IMR-90 (cell line): ENCODE data around the gene TMF1. TPM values are rescaled to one million over a fixed set of nuclear protein-coding genes. Genes with fewer than 3 reads are reported as not detected.

Source experiments
- ATAC-seq: fragments of 200-7000 bp; cut with Tn5 transposase; 2 replicates; pipeline ENCODE4 v1.9.1; 2020; ENCODE audit warnings: low read depth, mild to moderate bottlenecking, moderate library complexity
- BruUV-seq: library from RNA; stranded (reverse); fragments of 400-500 nt; replicated peaks from 2 replicates; lab custom pipeline; 2021; lab: Mats Ljungman, UMichigan
- CTCF ChIA-PET: fragments of 300-600 bp; formaldehyde crosslinking; extraction: SDS; loops from one replicate; lab custom pipeline; 2021; ENCODE audit warnings: antibody characterized with exemption; lab: Yijun Ruan, JAX
- POLR2A ChIA-PET: fragments of 300-600 bp; sonication (Branson Sonifier 250); formaldehyde crosslinking; loops from one replicate; lab custom pipeline; 2022; ENCODE audit warnings: antibody characterized with exemption; ENCODE audit not compliant: unreplicated experiment; lab: Charles Lee
- DNase-seq: peaks from one replicate; pipeline ENCODE4 v3.0.0; 2013
- H2AFZ ChIP-seq: replicated peaks from 2 replicates; pipeline ENCODE3; 2013; ENCODE audit warnings: low read length, mild to moderate bottlenecking; ENCODE audit not compliant: poor library complexity
- H2AK5ac ChIP-seq: 2 replicates; pipeline ENCODE4 v1.6.1; 2013; ENCODE audit warnings: low read depth, low read length, inconsistent platforms
- H2AK9ac ChIP-seq: replicated peaks from 2 replicates; pipeline ENCODE3; 2013; ENCODE audit warnings: mild to moderate bottlenecking, low read depth, low read length, moderate library complexity; ENCODE audit not compliant: poor library complexity
- H2BK120ac ChIP-seq: 2 replicates; pipeline ENCODE4 v1.6.1; 2013; ENCODE audit warnings: low read depth, low read length, inconsistent platforms
- H2BK15ac ChIP-seq: 3 replicates; pipeline ENCODE4 v1.6.1; 2013; ENCODE audit warnings: low read depth, low read length, inconsistent platforms
- H2BK20ac ChIP-seq: 2 replicates; pipeline ENCODE4 v1.6.1; 2013; ENCODE audit warnings: low read depth, mild to moderate bottlenecking, inconsistent platforms, low read length, moderate library complexity
- H2BK5ac ChIP-seq: 2 replicates; pipeline ENCODE4 v1.6.1; 2013; ENCODE audit warnings: mild to moderate bottlenecking, low read depth, low read length, inconsistent platforms; ENCODE audit not compliant: poor library complexity, severe bottlenecking
- H3K14ac ChIP-seq: replicated peaks from 2 replicates; pipeline ENCODE4 v1.6.1; 2013; ENCODE audit warnings: low read depth, low read length, inconsistent platforms
- H3K18ac ChIP-seq: 2 replicates; pipeline ENCODE4 v1.6.1; 2013; ENCODE audit warnings: low read depth, low read length, control low read depth
- H3K23ac ChIP-seq: 2 replicates; pipeline ENCODE4 v1.6.1; 2013; ENCODE audit warnings: low read depth, low read length, inconsistent platforms
- H3K27ac ChIP-seq: 2 replicates; pipeline ENCODE4 v1.5.1; 2013; ENCODE audit warnings: mild to moderate bottlenecking, control low read depth, low read length; ENCODE audit not compliant: insufficient read depth
- H3K27me3 ChIP-seq: 2 replicates; pipeline ENCODE4 v1.6.1; 2013; ENCODE audit warnings: low read length; ENCODE audit not compliant: control insufficient read depth, insufficient read depth
- H3K36me3 ChIP-seq: 2 replicates; pipeline ENCODE4 v1.6.1; 2013; ENCODE audit warnings: low read length, mixed read lengths; ENCODE audit not compliant: control insufficient read depth, insufficient read depth
- H3K4ac ChIP-seq: 2 replicates; pipeline ENCODE4 v1.6.1; 2013; ENCODE audit warnings: low read depth, low read length, inconsistent platforms
- H3K4me1 ChIP-seq: 2 replicates; pipeline ENCODE4 v1.6.1; 2013; ENCODE audit warnings: low read length, mixed read lengths; ENCODE audit not compliant: control insufficient read depth, insufficient read depth
- H3K4me2 ChIP-seq: 2 replicates; pipeline ENCODE4 v1.6.1; 2013; ENCODE audit warnings: low read depth, mild to moderate bottlenecking, control low read depth, low read length, moderate library complexity
- H3K4me3 ChIP-seq: 2 replicates; pipeline ENCODE4 v1.5.1; 2013; ENCODE audit warnings: low read depth, mild to moderate bottlenecking, control low read depth, low read length, moderate library complexity; ENCODE audit not compliant: insufficient read depth
- H3K56ac ChIP-seq: 2 replicates; pipeline ENCODE4 v1.6.1; 2013; ENCODE audit warnings: low read length, inconsistent platforms; ENCODE audit not compliant: insufficient read depth; ENCODE audit errors: extremely low read depth
- H3K79me1 ChIP-seq, 2 experiments: 2 replicates each; pipeline ENCODE4 v1.6.1; 2013; ENCODE audit warnings: low read length in 2 of 2, inconsistent platforms in 1 of 2, low read depth in 1 of 2
- H3K9ac ChIP-seq: 2 replicates; pipeline ENCODE4 v1.6.1; 2013; ENCODE audit warnings: low read depth, low read length, control low read depth
- H3K9me1 ChIP-seq: 2 replicates; pipeline ENCODE4 v1.6.1; 2013; ENCODE audit warnings: low read length, inconsistent platforms; ENCODE audit not compliant: insufficient read depth
- H3K9me3 ChIP-seq: 2 replicates; pipeline ENCODE4 v1.6.1; 2013; ENCODE audit warnings: low read length; ENCODE audit not compliant: control insufficient read depth, insufficient read depth
- H4K20me1 ChIP-seq: 2 replicates; pipeline ENCODE4 v1.6.1; 2013; ENCODE audit warnings: low read length, inconsistent platforms; ENCODE audit not compliant: insufficient read depth
- H4K5ac ChIP-seq: 2 replicates; pipeline ENCODE4 v1.6.1; 2013; ENCODE audit warnings: mild to moderate bottlenecking, low read depth, low read length, control low read depth
- H4K8ac ChIP-seq, 2 experiments: 2 replicates each; pipeline ENCODE4 v1.6.1; 2013; ENCODE audit warnings: low read depth in 2 of 2, low read length in 2 of 2, control low read depth in 1 of 2, inconsistent platforms in 1 of 2
- H4K91ac ChIP-seq: 2 replicates; pipeline ENCODE4 v1.6.1; 2013; ENCODE audit warnings: low read depth, low read length, inconsistent platforms; ENCODE audit not compliant: insufficient read depth
- SMC3 ChIP-seq: fragments of 150-350 bp; IDR thresholded peaks from 2 replicates; pipeline ENCODE4 v1.6.1; 2016; ENCODE audit warnings: low read depth, mild to moderate bottlenecking, antibody characterized with exemption, low read length, moderate library complexity
- dilution Hi-C: fragments of 300-500 bp; cut with HindIII; formaldehyde crosslinking; loops from one replicate; pipeline ENCODE4 v1.14.3; 2018; ENCODE audit warnings: low sequenced_read_pairs; ENCODE audit not compliant: unreplicated experiment
- in situ Hi-C: fragments of 300-500 bp; cut with MboI; formaldehyde crosslinking; loops from 3 replicates; pipeline ENCODE4 v1.14.3; 2019; ENCODE audit warnings: low sequenced_read_pairs, inconsistent platforms, mixed read lengths
- intact Hi-C: fragments of 100-400 bp; cut with micrococcal nuclease; formaldehyde crosslinking; loops from 2 replicates; pipeline ENCODE4 v1.10.0; 2022
- polyA plus RNA-seq, 3 experiments: library from polyadenylated mRNA; depleted of rRNA; stranded (reverse); fragments of >200 nt; gene quantifications; 2 replicates each; pipeline ENCODE4 v1.2.3, GENCODE V29; 2012; ENCODE audit warnings: low replicate concordance in 1 of 3
- total RNA-seq: library from RNA; depleted of rRNA; stranded (reverse); fragments of >200 nt; gene quantifications from 2 replicates; pipeline ENCODE4 v1.2.3, GENCODE V29; 2012

The TMF1 gene
- total and polyA plus RNA-seq, 2 of the 4 experiments (the other 2 are of a cell fraction): 12.4 to 39.1 TPM

DNA sequence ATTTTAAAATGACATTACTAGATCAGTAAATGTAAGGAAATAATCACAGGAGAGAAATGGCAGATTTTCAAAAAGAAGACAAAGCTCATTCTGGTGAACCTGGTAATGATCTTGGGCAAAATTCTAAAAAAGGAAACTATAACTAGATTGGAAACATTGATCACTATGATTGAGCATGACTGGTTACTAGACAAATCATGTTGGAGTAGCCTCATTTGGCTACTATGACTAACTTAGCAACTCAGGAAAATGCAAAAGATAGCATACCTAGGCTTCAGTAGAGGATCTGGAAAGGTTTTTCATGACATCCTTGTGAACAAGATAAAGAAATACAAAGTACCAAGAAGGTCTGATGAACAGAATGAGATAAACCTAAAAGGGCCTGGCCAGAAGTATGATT lies 7.6 kb upstream of the TMF1 start:
- peaks cover 0 to 11% of the 10 kb centered on the region in 2 experiments; a peak in 2 of 4 replicates for H3K79me1 ChIP-seq
- no peak overlapping the region for H2AFZ ChIP-seq
- no peak overlapping the region for H3K9ac ChIP-seq
- H3K9me1 ChIP-seq: no peaks in the 10 kb centered on the region
- in situ Hi-C loops (no loop called here), intact Hi-C loops (no loop called here), dilution Hi-C loops (no loop called here)
- no peak overlapping the region for H2BK120ac ChIP-seq
- no peak overlapping the region for H3K4me3 ChIP-seq
- CTCF ChIA-PET: interaction anchor here (0.7 kb wide), 1 partner anchor 33 kb away, joined by 3 read pairs; no protein-coding TSS in a partner anchor
- H2BK20ac ChIP-seq: no peak overlapping the region
- no peak overlapping the region for H3K23ac ChIP-seq
- H2BK15ac ChIP-seq: no peak overlapping the region
- POLR2A ChIA-PET: interaction anchor here (0.5 kb wide), 1 partner anchor 32 kb away, joined by 4 read pairs; no protein-coding TSS in a partner anchor
- no peak overlapping the region for H3K18ac ChIP-seq
- TF ChIP-seq SMC3: no peak
- H3K36me3 ChIP-seq: peaks cover 28% of the 10 kb centered on the region
- H4K8ac ChIP-seq: no peak overlapping the region
- H4K91ac ChIP-seq: no peak overlapping the region
- BruUV-seq: no TSS peak
- no peaks in the 10 kb centered on the region for H3K9me3 ChIP-seq
- no peak overlapping the region for H3K14ac ChIP-seq
- ATAC-seq: no peak
- DNase-seq: no peak
- no peak overlapping the region for H2BK5ac ChIP-seq
- H4K5ac ChIP-seq: no peak overlapping the region
- no peak overlapping the region for H3K56ac ChIP-seq
- H3K27ac ChIP-seq: no peak overlapping the region
- H2AK9ac ChIP-seq: no peak overlapping the region
- no peaks in the 10 kb centered on the region for H4K20me1 ChIP-seq
- H2AK5ac ChIP-seq: no peak overlapping the region
- no peaks in the 10 kb centered on the region for H3K4me1 ChIP-seq
- H3K4ac ChIP-seq: no peak overlapping the region
- no peaks in the 10 kb centered on the region for H3K27me3 ChIP-seq
- H3K4me2 ChIP-seq: no peak overlapping the region
